Right renal pelvis (tissue), 4 donors: ENCODE data around the gene C1orf167. TPM values are rescaled to one million over a fixed set of nuclear protein-coding genes. Genes with fewer than 3 reads are reported as not detected.

ENCODE experiments used
- DNase-seq, 4 donors: peaks; one replicate each; pipeline ENCODE4 v3.0.0-alpha.2; 2013; ENCODE audit warnings: low read depth in 4 of 4, low spot score in 3 of 4, missing footprints in 1 of 4
- polyA plus RNA-seq, 4 donors: library from polyadenylated mRNA; unstranded; fragments of 120-200 nt; gene quantifications; one replicate each; pipeline ENCODE4 v1.2.1, GENCODE V29; 2013; ENCODE audit not compliant: insufficient read length in 4 of 4

Gene C1orf167
- polyA plus RNA-seq, 4 donors: 0.27 to 0.65 (median 0.37) TPM; not detected in 1

GRCh38 chr1:11735854-11736745 lies 25.9 kb upstream of the C1orf167 start, which contains the start of gene AGTRAP:
Gene AGTRAP (plus strand): TSS chr1:11736136. CDS start chr1:11736209, 73 bp downstream.
- DNase-seq: peak; percentile 82 to 93 (median 88)

DNA sequence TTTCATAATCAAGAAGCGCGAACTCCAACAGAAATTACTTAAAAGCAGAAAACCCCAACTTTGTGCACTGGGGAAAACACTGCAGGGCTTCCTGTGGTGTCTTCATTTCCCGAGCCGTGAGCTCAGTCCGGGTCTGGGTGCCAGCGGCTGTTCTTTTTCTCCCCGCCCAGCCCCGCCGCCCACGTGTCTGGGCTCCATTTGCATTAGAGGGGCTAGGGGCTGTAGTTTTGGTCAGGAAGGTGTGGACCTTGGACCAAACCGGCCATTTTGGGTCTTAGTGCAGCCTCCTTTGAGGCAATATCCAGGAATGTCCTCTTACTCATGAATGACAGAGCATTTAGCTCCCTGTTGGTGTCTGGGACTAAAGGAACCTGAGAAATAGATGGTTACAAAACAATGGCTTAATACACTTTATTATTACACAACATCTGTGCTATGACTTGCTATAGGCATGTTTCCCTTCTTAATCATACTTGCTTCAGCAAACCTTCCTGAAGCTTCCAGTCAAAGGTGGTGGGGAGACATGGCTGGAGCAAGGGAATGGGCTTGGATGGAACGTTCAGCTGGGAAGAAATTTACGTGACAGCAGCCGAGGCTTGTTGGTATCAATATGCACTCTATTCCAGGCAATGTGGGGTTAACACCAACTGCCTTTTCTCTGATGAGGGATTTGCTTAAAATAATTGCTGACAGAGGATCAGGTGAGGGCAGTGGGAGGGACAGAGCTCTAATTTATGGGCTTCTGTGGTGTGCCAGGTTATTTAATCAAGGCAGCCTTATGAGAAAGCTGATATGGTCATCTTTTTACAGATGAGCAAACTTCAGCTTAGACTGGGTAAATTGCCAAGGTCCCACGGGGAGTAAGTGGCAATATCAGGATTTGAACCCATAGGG lies 25.0 kb upstream of the C1orf167 start:
- DNase-seq: peak in 1 of 4 donors; percentile 23

DNA sequence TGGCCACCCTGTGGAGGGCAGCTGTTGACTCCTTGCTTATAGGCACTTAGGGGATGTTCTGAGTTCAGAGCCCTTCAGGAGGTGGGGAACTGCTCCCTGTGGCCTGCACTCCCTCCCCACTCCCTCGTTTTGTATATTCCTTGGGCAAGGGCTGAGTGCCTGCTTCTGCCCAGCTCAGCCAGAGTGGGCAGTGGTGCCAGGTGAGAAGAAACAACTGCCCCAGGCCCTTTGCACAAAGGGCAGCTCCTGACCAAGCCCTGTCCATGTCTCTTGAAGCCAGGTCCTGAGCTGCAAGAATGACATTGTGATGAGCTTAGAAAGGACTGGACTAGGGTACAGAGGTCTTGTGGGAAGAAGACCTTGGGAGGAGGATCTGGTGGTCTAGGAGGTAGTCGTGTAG lies 23.9 kb upstream of the C1orf167 start:
- DNase-seq: no peak

DNA sequence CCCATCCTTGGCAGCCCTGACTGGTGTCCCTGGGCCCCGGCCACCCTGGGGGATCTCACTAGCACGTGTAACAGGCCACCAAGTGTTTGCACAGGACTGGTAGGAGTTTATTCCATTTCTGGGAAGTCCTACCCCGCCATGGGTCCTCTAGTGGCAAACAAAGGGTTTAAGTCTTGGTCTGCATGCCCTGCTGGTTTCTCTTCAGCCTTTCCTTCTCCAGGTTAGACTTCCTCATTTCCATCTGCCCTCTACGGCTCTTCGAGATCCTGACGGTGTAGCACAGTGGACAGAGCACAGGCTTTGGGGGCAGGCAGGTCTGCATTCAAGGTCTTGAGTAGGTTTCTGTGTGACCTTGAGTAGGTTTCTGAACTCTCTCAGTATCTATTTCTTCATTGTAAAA lies 23.2 kb upstream of the C1orf167 start:
- DNase-seq: no peak

- DNase-seq: no peak
Observed at GRCh38 chr1:11740258-11741192, 21.5 kb upstream of the C1orf167 start.

DNA sequence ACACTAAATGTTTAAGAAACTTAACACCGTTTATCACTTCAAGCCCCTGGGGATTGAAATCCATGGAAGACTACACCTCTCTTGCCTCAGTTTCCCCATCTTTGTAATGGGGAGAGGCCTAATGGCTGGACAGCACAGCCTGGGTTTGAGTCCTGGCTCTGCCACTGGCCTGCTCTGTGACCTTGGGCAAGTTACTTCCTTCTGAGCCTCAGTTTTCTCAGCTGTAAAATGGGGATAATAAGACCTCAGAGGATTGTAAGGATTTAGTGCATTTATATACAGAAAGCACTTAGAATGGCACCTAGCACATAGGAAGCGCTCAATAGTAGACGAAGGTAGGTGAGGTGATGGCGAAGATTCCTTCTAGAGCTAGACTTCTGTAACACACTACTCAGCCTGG lies 20.5 kb upstream of the C1orf167 start:
- DNase-seq: no peak

GRCh38 chr1:11741919-11742558 lies 20.0 kb upstream of the C1orf167 start:
- DNase-seq: no peak

DNA sequence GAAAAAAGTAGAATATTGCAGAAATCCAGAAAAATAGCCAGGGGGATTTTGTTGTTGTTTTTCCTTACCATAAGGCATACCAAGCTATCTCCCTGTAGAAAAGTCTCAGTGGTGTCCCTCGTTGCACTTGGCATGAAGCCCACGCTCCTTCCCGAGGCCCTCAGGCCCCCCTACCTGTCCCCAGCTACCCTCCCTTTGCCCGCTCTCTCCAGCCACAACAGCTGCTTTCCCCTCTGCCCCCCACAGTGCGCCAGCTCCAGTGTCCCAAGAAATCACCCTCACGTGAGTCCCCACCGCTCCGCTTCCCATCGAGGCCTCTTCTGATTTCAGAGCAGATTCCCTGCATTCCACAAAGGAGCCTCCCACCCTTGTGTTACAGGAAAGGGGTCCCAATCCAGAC lies 17.7 kb upstream of the C1orf167 start:
- DNase-seq: no peak

GRCh38 chr1:11746092-11746491 lies 15.9 kb upstream of the C1orf167 start:
- DNase-seq: no peak

DNA sequence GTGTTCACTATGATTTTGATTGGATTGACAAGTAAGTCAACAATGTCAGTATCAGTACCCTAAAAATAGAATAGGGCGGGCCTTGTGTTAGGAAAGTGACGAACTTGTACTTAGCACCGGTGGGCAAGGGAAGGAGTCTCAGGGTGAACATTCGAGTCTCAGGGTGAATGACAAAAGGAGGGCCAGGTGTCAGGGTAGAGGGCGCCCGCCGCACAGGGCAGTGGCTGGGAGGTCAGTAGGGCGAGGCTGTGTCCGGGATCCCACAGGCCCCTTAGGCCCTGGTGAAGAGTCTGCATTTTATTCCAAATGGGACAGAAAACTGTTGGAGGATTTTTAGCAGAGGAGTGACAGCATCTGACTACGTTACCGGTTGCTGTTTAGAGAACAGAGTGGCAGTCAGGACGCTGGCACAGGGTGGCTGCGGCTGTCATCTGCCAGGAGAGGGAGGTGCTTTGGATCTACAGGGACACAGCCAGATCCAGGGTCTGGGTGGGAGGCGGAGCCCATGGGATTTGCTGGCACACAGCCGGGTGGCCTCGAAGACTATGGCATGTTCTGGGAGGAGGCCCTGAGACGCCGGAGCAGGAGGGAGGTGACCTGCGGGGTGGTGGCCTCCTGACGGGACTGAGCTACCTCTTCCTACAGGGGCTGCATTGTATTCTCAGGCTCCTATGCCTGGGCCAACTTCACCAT lies 15.1 kb upstream of the C1orf167 start:
- DNase-seq: no peak

- DNase-seq: no peak
Observed at GRCh38 chr1:11748294-11749202, 13.4 kb upstream of the C1orf167 start.

DNA sequence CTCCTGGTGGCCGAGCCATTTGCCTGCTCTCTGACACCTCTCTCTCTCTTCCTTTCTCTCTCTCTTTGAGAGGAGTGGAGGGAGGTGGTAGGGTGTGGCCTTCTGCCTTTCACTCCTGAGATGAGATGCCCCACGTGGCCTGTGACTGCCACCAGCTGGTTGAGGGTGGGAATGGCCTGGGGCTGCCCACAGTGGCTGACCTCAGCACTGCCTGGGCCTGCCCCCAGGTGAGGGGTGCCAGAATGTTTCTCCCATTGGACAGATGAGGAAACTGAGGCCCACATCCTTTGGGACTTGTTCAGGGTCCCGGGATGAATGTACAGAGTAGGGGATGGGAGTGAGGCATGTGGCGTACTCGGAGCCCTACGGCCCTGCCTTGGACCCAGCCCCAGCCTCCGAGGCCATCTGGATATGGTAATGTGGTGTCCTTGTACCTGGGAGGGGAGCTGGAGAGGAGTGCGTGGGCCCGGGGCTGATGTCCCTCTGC lies 12.7 kb upstream of the C1orf167 start:
- DNase-seq: no peak

GRCh38 chr1:11749996-11750395 lies 12.0 kb upstream of the C1orf167 start:
- DNase-seq: no peak

GRCh38 chr1:11751087-11751486 lies 10.9 kb upstream of the C1orf167 start:
- no peak for DNase-seq

DNA sequence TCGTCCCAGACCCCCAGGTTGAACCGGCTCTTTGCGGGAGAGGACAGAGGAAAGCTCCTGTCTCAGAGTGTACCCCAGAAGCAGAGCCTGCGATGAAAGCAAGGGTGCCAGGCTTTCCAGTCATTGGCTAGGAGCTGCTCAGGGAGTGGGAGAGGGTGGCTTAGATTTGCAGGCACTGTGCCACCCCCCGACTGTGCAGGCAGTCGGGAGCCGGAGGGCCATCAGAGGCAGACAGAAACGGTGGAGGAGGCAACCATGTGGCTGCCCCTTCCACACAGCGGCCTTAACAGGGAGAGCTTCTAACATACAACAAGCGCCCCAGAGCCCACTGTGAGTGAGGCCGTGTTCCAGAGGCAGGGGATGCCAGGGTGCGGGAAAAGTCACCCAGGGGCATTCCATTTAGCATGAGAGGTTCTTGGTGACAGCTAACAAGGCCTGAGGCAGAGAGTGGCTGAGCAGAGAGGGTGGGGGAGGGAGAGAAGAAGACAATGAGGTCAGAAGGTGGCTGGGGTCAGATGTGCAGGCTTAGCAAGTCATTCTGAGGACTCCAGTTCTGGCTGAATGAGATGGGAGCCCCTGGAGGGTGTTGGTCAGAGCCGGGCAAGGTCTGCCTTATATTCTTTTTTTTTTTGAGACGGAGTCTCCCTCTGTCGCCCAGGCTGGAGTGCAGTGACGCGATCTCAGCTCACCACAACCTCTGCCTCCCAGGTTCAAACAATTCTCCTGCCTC lies 9.5 kb upstream of the C1orf167 start:
- DNase-seq: no peak

- DNase-seq: no peak
Observed at GRCh38 chr1:11753555-11754208, 8.3 kb upstream of the C1orf167 start.

GRCh38 chr1:11757047-11757446 lies 4.9 kb upstream of the C1orf167 start:
- DNase-seq: no peak
